K562 (cell line): ENCODE results near the gene SERPINH1. TPM values are rescaled to one million over a fixed set of nuclear protein-coding genes. Genes with fewer than 3 reads are reported as not detected.

Source experiments
- ATAC-seq: fragments of 200-7000 bp; cut with Tn5 transposase; 3 replicates; pipeline ENCODE4 v1.9.1; 2020; ENCODE audit warnings: moderate library complexity
- BruUV-seq: library from RNA; stranded (reverse); fragments of 400-500 nt; replicated peaks from 2 replicates; lab custom pipeline; 2021; lab: Mats Ljungman, UMichigan
- CTCF ChIA-PET: fragments of 300-600 bp; formaldehyde crosslinking; extraction: SDS; loops from one replicate; lab custom pipeline; 2021; ENCODE audit warnings: low intra/inter-chr PET ratio; lab: Yijun Ruan, JAX
- POLR2A ChIA-PET: fragments of 300-600, 350-650 bp; sonication (Branson Sonifier 250); formaldehyde crosslinking; extraction: SDS; loops from one replicate; lab custom pipeline; 2021; ENCODE audit warnings: antibody characterized with exemption, inconsistent platforms; lab: Yijun Ruan, JAX
- DNase-seq, 4 experiments: peaks; one replicate each; pipeline versions ENCODE4 v3.0.0 to v3.0.0-alpha.2; 2011 to 2018; ENCODE audit warnings: low spot score in 3 of 4, mixed read lengths in 3 of 4; ENCODE audit errors: extremely low read depth in 1 of 4
- FAIRE-seq: peaks from 2 replicates; lab custom pipeline; 2011; peaks lifted over from hg19 to GRCh38; lab: Jason Lieb, UNC
- H2AFZ ChIP-seq: 2 replicates; pipeline ENCODE4 v1.6.0; 2011; ENCODE audit warnings: low read depth, low read length, control low read depth, inconsistent platforms
- H3K27ac ChIP-seq: fragments of 200-600 bp; 3 replicates; pipeline ENCODE4 v1.8.0; 2011; ENCODE audit warnings: low read depth, mild to moderate bottlenecking, control low read depth, inconsistent platforms, low read length, moderate library complexity, mixed read lengths; ENCODE audit errors: extremely low read depth
- H3K27me3 ChIP-seq, 2 experiments: fragments of 300-600 bp in 1 of 2; 2 replicates in 1 of 2; 3 replicates in 1 of 2; pipeline versions ENCODE4 v1.6.0 to v1.8.0; 2011; ENCODE audit warnings: inconsistent platforms in 2 of 2, low read length in 2 of 2, mild to moderate bottlenecking in 1 of 2, mixed read lengths in 1 of 2, moderate library complexity in 1 of 2; ENCODE audit not compliant: control insufficient read depth in 2 of 2, insufficient read depth in 2 of 2
- H3K36me3 ChIP-seq: fragments of 300-600 bp; 3 replicates; pipeline ENCODE4 v1.8.0; 2011; ENCODE audit warnings: mild to moderate bottlenecking, low read length, inconsistent platforms; ENCODE audit not compliant: control insufficient read depth, insufficient read depth
- H3K4me1 ChIP-seq, 2 experiments: fragments of 200-600 bp in 1 of 2; replicated peaks in 1 of 2; 2 replicates in 1 of 2; 3 replicates in 1 of 2; pipeline versions ENCODE4 v1.5.1 to v1.8.0; 2011; ENCODE audit warnings: inconsistent platforms in 2 of 2, low read length in 2 of 2, mild to moderate bottlenecking in 1 of 2, mixed read lengths in 1 of 2, moderate library complexity in 1 of 2; ENCODE audit not compliant: control insufficient read depth in 2 of 2, insufficient read depth in 2 of 2
- H3K4me2 ChIP-seq: 2 replicates; pipeline ENCODE4 v1.6.1; 2011; ENCODE audit warnings: low read length, control low read depth, inconsistent platforms, mixed read lengths; ENCODE audit not compliant: insufficient read depth
- H3K4me3 ChIP-seq: fragments of 200-600 bp; sonication (generic), shearing (Covaris generic); 2 replicates; pipeline ENCODE4 v1.5.1; 2016; ENCODE audit warnings: control low read depth, inconsistent platforms
- H3K79me2 ChIP-seq: fragments of 200-600 bp; 3 replicates; pipeline ENCODE4 v1.8.0; 2011; ENCODE audit warnings: low read length, inconsistent platforms; ENCODE audit not compliant: control insufficient read depth, insufficient read depth
- H3K9ac ChIP-seq, 2 experiments: 2 replicates each; pipeline versions ENCODE4 v1.6.0 to v1.6.1; 2011; ENCODE audit warnings: low read depth in 2 of 2, low read length in 2 of 2, control low read depth in 1 of 2, inconsistent platforms in 1 of 2, mild to moderate bottlenecking in 1 of 2, mixed read lengths in 1 of 2; ENCODE audit not compliant: insufficient read depth in 1 of 2
- H3K9me1 ChIP-seq: one replicate; pipeline ENCODE4 v1.6.0; 2011; ENCODE audit warnings: inconsistent platforms, mild to moderate bottlenecking, low read length, moderate library complexity; ENCODE audit not compliant: control insufficient read depth, insufficient read depth
- H3K9me3 ChIP-seq: replicated peaks from 2 replicates; pipeline ENCODE4 v1.5.1; 2011; ENCODE audit warnings: low read depth, low read length, inconsistent platforms; ENCODE audit not compliant: control insufficient read depth, insufficient read depth
- H4K20me1 ChIP-seq: replicated peaks from 2 replicates; pipeline ENCODE4 v1.6.1; 2011; ENCODE audit warnings: low read length, inconsistent platforms, mixed read lengths; ENCODE audit not compliant: control insufficient read depth, insufficient read depth
- ARHGAP35 ChIP-seq: fragments of 450-650 bp; IDR thresholded peaks from 2 replicates; pipeline ENCODE4 v1.6.1; 2018; ENCODE audit not compliant: partially characterized antibody
- COPS2 ChIP-seq: fragments of 450-650 bp; conservative IDR thresholded peaks from 2 replicates; pipeline ENCODE4 v1.6.1; 2016; ENCODE audit warnings: mild to moderate bottlenecking, moderate library complexity
- GABPA ChIP-seq: fragments of 200-800 bp; sonication (Bioruptor generic); conservative IDR thresholded peaks from 2 replicates; pipeline ENCODE4 v1.6.1; 2016; ENCODE audit warnings: low read depth, missing genetic modification characterization, missing compliant biosample characterization
- HDAC1 ChIP-seq, 2 experiments: fragments of 450-650 bp; IDR thresholded peaks; 2 replicates each; pipeline ENCODE4 v1.6.1; 2016 to 2017; ENCODE audit warnings: inconsistent platforms in 1 of 2, mild to moderate bottlenecking in 1 of 2, moderate library complexity in 1 of 2
- JUND ChIP-seq, 2 experiments: IDR thresholded peaks; 2 replicates in 1 of 2; 3 replicates in 1 of 2; pipeline ENCODE4 v1.6.1; 2011; ENCODE audit warnings: borderline replicate concordance in 2 of 2, low read depth in 2 of 2, low read length in 2 of 2, improper control_type of control experiment in 1 of 2, missing biosample characterization in 1 of 2, missing genetic modification characterization in 1 of 2, missing genetic modification reagents in 1 of 2
- POLR2G ChIP-seq: fragments of 200-400 bp; formaldehyde crosslinking; IDR thresholded peaks from 2 replicates; pipeline ENCODE4 v1.6.1; 2017; ENCODE audit warnings: low read depth, mild to moderate bottlenecking, antibody characterized with exemption, low read length, moderate library complexity
- SAFB2 ChIP-seq: fragments of 200-400 bp; formaldehyde crosslinking; IDR thresholded peaks from 2 replicates; pipeline ENCODE4 v1.6.1; 2018; ENCODE audit warnings: borderline replicate concordance, low read length, low read depth, moderate library complexity; ENCODE audit not compliant: severe bottlenecking
- TGIF2 ChIP-seq: sonication (generic); formaldehyde crosslinking; IDR thresholded peaks from 2 replicates; pipeline ENCODE4 v1.8.1; 2022; ENCODE audit warnings: mild to moderate bottlenecking, missing genetic modification reagents, moderate library complexity
- THRAP3 ChIP-seq: fragments of 450-650 bp; IDR thresholded peaks from 2 replicates; pipeline ENCODE4 v1.6.1; 2016; ENCODE audit warnings: mild to moderate bottlenecking, inconsistent platforms, borderline replicate concordance
- ZBTB33 ChIP-seq: sonication (generic); formaldehyde crosslinking; IDR thresholded peaks from 2 replicates; pipeline ENCODE4 v1.8.1; 2023; ENCODE audit warnings: mild to moderate bottlenecking, missing genetic modification reagents
- ZNF408 ChIP-seq: fragments of 250-450 bp; sonication (Bioruptor Pico); IDR thresholded peaks from 2 replicates; pipeline ENCODE4 v1.4.0; 2020; ENCODE audit warnings: low read depth, mild to moderate bottlenecking, moderate library complexity
- WGBS: fragments of 100-300 bp; shearing (Covaris generic); methylation state at CpG from one replicate; pipeline ENCODE4 v1.1.6; 2016; ENCODE audit warnings: low coverage, mixed read lengths; ENCODE audit not compliant: insufficient coverage; ENCODE audit errors: missing lambda C conversion rate; 5-methylcytosine and 5-hydroxymethylcytosine counted together
- in situ Hi-C: fragments of 300-500 bp; cut with MboI; formaldehyde crosslinking; loops from 4 replicates; pipeline ENCODE4 v1.15.0; 2018; ENCODE audit warnings: inconsistent platforms, mixed read lengths
- intact Hi-C: fragments of 100-400 bp; cut with micrococcal nuclease; formaldehyde crosslinking; loops from 2 replicates; pipeline ENCODE4 v1.14.2; 2022
- polyA plus RNA-seq, 8 experiments: library from polyadenylated mRNA; depleted of rRNA in 4 of 8; stranded (reverse) in 5 of 8; unstranded in 3 of 8; fragments of >200 nt; fragmentation: Nextera tagmentation in 2 of 8; fragmentation: Illumina TruSeq in 1 of 8; extraction: Ambion mirVana in 2 of 8; extraction: Trizol in 1 of 8; gene quantifications; 2 replicates each; pipeline versions ENCODE4 v1.2.1 to v1.2.3, GENCODE V29; 2011 to 2014; ENCODE audit warnings: inconsistent platforms in 1 of 8, missing spikeins in 1 of 8
- total RNA-seq, 7 experiments: library from RNA; depleted of rRNA in 6 of 7; stranded (reverse); fragments of >200 nt in 6 of 7; fragmentation: Illumina TruSeq in 2 of 7; extraction: Trizol in 2 of 7; gene quantifications; 2 replicates each; pipeline versions ENCODE4 v1.2.1 to v1.2.3, GENCODE V29; 2011 to 2021; ENCODE audit warnings: low replicate concordance in 1 of 7
- TF ChIP-seq, protein P1 (sequence below): fragments of 450-650 bp; formaldehyde crosslinking; IDR thresholded peaks from 2 replicates; pipeline ENCODE4 v1.4.0; 2022; ENCODE audit warnings: missing genetic modification characterization

The SERPINH1 gene
- total and polyA plus RNA-seq, 9 of the 15 experiments (the other 6 are each of a cell fraction or from before 2014, with no cell fraction given), result 2.8 to 106 (median 67.9) TPM

- no peak for ATAC-seq
- Histone ChIP-seq H3K27me3 (no peaks in the 10 kb centered on the region), H3K9me3 (no peaks in the 10 kb centered on the region), H4K20me1 (no peaks in the 10 kb centered on the region), H3K4me2 (no peak overlapping the region), H3K9me1 (no peaks in the 10 kb centered on the region), H3K4me1 (peaks cover 15 to 24% of the 10 kb centered on the region in 2 experiments)
- no peak for FAIRE-seq
- WGBS, result 12% methylated on average over 1 of the region's 1 CpG
- no peak for TF ChIP-seq THRAP3
- no peak for TF ChIP-seq JUND (IDR thresholded peaks at IDR 0.05; ENCODE audit: borderline replicate concordance, low read depth, low read length)
- no peak for TF ChIP-seq JUND (tag; IDR thresholded peaks at IDR 0.05; ENCODE audit: borderline replicate concordance, low read depth, low read length)
- TF ChIP-seq, all 486 proteins: peak for 0
- Histone ChIP-seq H3K27ac (no peak overlapping the region), H2AFZ (no peak overlapping the region), H3K79me2 (no peaks in the 10 kb centered on the region), H3K36me3 (no peaks in the 10 kb centered on the region), H3K4me3 (no peak overlapping the region), H3K9ac (no peak overlapping the region)
- no peak for DNase-seq
- in situ Hi-C loops, result no loop called here
- intact Hi-C loops, result no loop called here
- ChIA-PET CTCF (interaction anchor here (0.6 kb wide), 1 partner anchor 118 kb away, joined by 3 read pairs; no protein-coding TSS in a partner anchor), POLR2A (interaction anchor here (1.5 kb wide), 1 partner anchor 11 kb away, joined by 5 read pairs; no protein-coding TSS in a partner anchor)
- BruUV-seq, result no TSS peak
These were observed 16.9 kb downstream of the SERPINH1 start for GRCh38 chr11:75578977-75579376.

DNA sequence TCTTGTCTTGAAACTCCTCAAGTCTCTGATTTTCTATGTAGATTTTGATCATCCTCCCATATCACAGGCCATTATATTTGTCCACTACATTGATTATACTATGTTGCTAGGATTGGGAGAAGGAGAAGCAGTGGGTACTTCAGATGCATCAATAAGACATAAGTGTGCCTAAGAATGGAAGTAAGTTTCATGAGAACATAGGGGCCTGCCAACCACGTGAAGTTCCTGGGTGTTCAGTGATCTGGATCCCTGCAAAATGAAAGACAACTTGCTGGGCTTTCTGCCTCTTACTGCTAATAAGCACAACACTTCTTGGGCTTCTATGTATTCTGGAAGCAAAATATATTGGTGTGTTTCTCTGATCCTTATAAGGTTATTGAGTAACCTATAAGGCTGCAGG lies 17.8 kb downstream of the SERPINH1 start:
- Histone ChIP-seq H3K36me3 (no peaks in the 10 kb centered on the region), H3K27ac (no peak overlapping the region), H3K4me1 (peaks cover 20 to 31% of the 10 kb centered on the region in 2 experiments), H4K20me1 (no peaks in the 10 kb centered on the region), H3K27me3 (no peaks in the 10 kb centered on the region), H3K4me2 (no peak overlapping the region), H2AFZ (peak overlapping the region; percentile 63; the same call in 1 of the 2 replicates), H3K9me1 (no peaks in the 10 kb centered on the region), H3K9me3 (no peaks in the 10 kb centered on the region), H3K4me3 (no peak overlapping the region), H3K9ac (no peak overlapping the region), H3K79me2 (no peaks in the 10 kb centered on the region)
- ChIA-PET CTCF (no interaction called here), POLR2A (interaction anchor here (0.8 to 1.6 kb wide), 2 partner anchors 16 to 48 kb away, joined by 3 read pairs; no protein-coding TSS in a partner anchor)
- WGBS, result 36% methylated on average over 1 of the region's 1 CpG
- intact Hi-C loops, result no loop called here
- no peak for DNase-seq
- in situ Hi-C loops, result loop anchor here (5.0 kb wide), 1 partner anchor 33 kb away; no protein-coding TSS in a partner anchor
- no TSS peak for BruUV-seq
- no peak for FAIRE-seq
- ATAC-seq, result no peak
- TF ChIP-seq, protein P1, sequence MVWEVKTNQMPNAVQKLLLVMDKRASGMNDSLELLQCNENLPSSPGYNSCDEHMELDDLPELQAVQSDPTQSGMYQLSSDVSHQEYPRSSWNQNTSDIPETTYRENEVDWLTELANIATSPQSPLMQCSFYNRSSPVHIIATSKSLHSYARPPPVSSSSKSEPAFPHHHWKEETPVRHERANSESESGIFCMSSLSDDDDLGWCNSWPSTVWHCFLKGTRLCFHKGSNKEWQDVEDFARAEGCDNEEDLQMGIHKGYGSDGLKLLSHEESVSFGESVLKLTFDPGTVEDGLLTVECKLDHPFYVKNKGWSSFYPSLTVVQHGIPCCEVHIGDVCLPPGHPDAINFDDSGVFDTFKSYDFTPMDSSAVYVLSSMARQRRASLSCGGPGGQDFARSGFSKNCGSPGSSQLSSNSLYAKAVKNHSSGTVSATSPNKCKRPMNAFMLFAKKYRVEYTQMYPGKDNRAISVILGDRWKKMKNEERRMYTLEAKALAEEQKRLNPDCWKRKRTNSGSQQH (CRISPR knock-in tag), result no peak
- no peak for TF ChIP-seq COPS2
- no peak for TF ChIP-seq ARHGAP35
- TF ChIP-seq SAFB2, result no peak
- TF ChIP-seq TGIF2 (CRISPR knock-in tag), result no peak
- TF ChIP-seq HDAC1 (IDR thresholded peaks at IDR 0.05), result no peak
- no peak for TF ChIP-seq ZBTB33 (CRISPR knock-in tag)
- no peak for TF ChIP-seq ZNF408
- no peak for TF ChIP-seq POLR2G
- no peak for TF ChIP-seq GABPA (tag)
